ENCODE data around the gene HNRNPA2B1.
A peak's percentile ranks its signal among the peaks of the same experiment; 100 is the strongest.

Gene HNRNPA2B1

GRCh38 chr7:26200444-26201246 lies at the start of gene HNRNPA2B1:
HNRNPA2B1 (minus strand) TSS chr7:26200746; CDS start chr7:26200577, 169 bp downstream.
- DNase-seq (ENCODE audit: low read depth): peak; percentile 96

GRCh38 chr7:26250239-26250638 lies 49.7 kb upstream of the HNRNPA2B1 start:
- no peak for DNase-seq (ENCODE audit: low read depth)

GRCh38 chr7:26245150-26245549 lies 44.6 kb upstream of the HNRNPA2B1 start:
- no peak for DNase-seq (ENCODE audit: low read depth)

- no peak for DNase-seq (ENCODE audit: low read depth)
Measured at GRCh38 chr7:26238032-26238431, 37.5 kb upstream of the HNRNPA2B1 start.

GRCh38 chr7:26237035-26237807 lies 36.7 kb upstream of the HNRNPA2B1 start:
- DNase-seq (ENCODE audit: low read depth): no peak

GRCh38 chr7:26233902-26234511 lies 33.5 kb upstream of the HNRNPA2B1 start:
- no peak for DNase-seq (ENCODE audit: low read depth)

- DNase-seq (ENCODE audit: low read depth): no peak
Measured at GRCh38 chr7:26227987-26228386, 27.4 kb upstream of the HNRNPA2B1 start.

- no peak for DNase-seq (ENCODE audit: low read depth)
Measured at GRCh38 chr7:26224359-26224758, 23.8 kb upstream of the HNRNPA2B1 start.

- DNase-seq (ENCODE audit: low read depth): no peak
Measured at GRCh38 chr7:26216049-26216448, 15.5 kb upstream of the HNRNPA2B1 start.

GRCh38 chr7:26213807-26214515 lies 13.4 kb upstream of the HNRNPA2B1 start:
- no peak for DNase-seq (ENCODE audit: low read depth)

- DNase-seq (ENCODE audit: low read depth): no peak
Measured at GRCh38 chr7:26212921-26213718, 12.6 kb upstream of the HNRNPA2B1 start.

GRCh38 chr7:26208040-26208439 lies 7.5 kb upstream of the HNRNPA2B1 start:
- DNase-seq (ENCODE audit: low read depth): no peak

GRCh38 chr7:26203016-26203415 lies 2.5 kb upstream of the HNRNPA2B1 start:
- no peak for DNase-seq (ENCODE audit: low read depth)

- no peak for DNase-seq (ENCODE audit: low read depth)
Measured at GRCh38 chr7:26202019-26202990, 1.8 kb upstream of the HNRNPA2B1 start.

- peak; percentile 56 for DNase-seq (ENCODE audit: low read depth)
Measured at GRCh38 chr7:26201247-26202018, 887 bp upstream of the HNRNPA2B1 start, which contains the start of gene CBX3. CBX3 (plus strand) TSS chr7:26201745; CDS start chr7:26202999, 1,254 bp downstream.

GRCh38 chr7:26200038-26200443 lies 505 bp downstream of the HNRNPA2B1 start:
- no peak for DNase-seq (ENCODE audit: low read depth)

GRCh38 chr7:26199301-26200037 lies 1.1 kb downstream of the HNRNPA2B1 start:
- no peak for DNase-seq (ENCODE audit: low read depth)

GRCh38 chr7:26198781-26199169 lies 1.8 kb downstream of the HNRNPA2B1 start:
- no peak for DNase-seq (ENCODE audit: low read depth)
